Activated T-helper 1 cell treated with anti-CD3 and anti-CD28 coated beads, Interleukin-2, amount 50 U/mL, for 16 hours (primary cell): ENCODE data around the gene NR2F1-AS1.

Experiments
- DNase-seq, 2 donors: peaks; one replicate each; pipeline ENCODE4 v3.0.0-alpha.2; 2020; ENCODE audit warnings: low read depth in 1 of 2, low spot score in 1 of 2

NR2F1-AS1 gene

DNA sequence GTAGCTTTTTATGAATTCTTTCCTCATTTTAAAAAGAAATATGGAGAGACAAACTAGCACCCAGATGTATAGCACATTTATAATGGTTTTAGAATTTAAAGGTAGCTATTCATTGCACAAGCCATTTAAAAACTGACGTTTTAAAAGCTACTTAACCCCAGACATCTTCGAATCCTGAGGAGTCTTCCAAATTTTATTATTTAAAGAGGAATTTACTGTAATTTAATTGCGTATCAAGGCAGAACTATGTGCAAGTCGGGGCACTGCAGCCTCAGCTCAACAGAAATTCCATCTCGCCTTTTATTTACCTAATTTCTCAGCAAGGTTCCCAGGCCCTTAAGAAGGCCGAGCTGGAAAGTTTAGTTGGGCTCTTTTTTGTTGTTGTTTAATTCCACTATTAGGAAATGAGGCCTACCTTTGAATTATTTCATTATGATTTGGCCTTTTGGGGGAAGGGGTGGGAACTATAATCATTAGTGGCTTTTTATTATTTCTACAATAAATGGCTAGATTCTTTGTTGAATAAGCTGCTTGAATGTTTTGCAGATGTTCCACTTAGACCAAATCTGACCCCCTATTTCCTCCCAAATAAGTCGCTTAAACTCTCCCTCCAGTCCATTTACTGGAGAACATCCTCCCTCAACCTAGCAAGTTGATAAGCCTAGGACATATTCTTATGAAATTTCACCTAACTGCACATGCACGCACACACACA is 22.2 kb upstream of the NR2F1-AS1 start:
- no peak for DNase-seq

DNA sequence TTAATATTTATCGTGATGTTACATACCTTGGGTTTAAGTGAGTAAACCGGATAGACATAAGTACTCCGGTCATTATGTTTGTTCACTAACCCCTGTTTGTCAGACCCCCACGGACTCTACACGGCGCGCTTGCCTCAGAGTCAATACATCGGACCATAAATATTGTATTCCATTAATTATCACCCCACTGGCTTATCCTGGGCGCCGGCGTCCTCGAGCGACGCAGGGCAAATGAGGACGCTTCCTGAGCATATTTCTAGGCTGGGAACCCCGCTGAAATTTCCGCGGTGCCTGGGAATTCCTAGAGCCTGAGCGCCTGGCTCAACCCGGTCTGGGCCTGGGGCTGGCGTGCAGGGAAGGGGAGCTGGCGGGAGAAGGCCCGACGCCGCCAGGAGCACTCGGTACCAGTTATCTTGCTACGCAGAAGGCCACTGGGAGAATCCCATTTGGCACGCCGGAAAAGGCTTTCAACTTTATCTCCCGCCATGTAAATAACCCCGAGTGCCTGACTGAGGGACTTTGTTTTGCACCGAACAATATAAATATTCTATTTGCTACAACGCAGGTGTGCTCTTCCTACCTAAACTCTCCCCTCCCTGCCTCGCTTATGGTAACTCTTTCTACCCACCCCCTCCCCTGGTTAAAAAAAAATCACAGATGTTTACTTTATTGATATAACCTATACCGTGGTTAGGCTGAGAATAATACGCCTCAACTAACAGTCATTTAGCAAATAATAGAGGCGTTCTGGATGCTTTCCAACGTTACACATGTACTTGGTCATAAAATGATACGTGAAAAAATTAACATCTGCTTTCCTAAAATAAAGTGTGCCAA is 21.4 kb upstream of the NR2F1-AS1 start:
- no peak for DNase-seq

DNA sequence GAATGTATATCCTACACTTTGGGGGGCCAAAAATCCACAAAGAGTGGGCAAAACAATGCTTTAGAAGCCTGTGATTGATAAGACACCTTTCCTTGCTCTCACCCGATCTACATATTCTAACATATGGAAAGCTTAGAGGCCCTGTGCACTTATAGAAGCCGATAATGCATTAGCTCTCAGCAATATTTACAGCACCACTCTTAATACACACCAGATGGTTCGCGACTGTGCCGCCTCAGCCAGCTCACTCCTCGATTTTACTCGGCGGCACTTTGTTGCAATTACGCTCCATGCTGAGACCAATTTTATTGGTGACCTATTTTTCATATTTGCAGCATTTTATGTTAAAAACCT is 20.8 kb upstream of the NR2F1-AS1 start:
- no peak for DNase-seq

DNA sequence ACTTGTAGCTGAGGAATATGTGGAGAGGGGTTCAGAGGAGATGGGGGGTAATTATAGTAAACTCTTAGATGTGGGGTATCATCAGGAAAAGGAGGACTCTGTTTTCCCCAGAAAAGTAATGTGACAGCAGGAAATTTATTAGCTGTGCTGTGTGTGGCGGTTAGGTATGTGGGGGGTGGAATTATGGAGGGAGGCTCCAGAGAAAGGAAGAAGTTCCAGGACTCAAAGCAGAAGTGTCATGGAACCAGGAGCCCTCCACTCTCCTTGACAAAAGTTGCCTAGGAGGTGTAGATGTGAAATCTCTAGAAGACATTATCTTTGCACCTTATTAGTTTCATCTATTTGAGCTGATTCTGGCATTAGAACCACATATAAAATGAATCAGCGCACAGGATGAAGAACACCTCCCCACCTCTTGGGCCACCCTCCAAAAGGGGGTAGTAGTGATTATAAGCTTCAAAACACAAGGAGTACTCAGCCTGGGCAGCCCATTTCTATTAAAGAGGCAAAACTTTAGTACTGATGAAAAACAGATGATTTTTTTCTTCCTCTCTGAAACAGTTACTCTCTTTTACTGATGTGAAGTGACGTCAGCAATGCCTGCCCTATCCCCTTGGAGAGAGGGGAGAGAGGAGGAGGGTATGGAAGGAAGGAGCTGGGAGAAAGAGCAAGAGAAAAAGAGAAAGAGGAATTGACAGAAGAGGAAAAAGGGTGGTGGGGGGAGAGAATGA is 20.2 kb upstream of the NR2F1-AS1 start:
- no peak for DNase-seq

DNA sequence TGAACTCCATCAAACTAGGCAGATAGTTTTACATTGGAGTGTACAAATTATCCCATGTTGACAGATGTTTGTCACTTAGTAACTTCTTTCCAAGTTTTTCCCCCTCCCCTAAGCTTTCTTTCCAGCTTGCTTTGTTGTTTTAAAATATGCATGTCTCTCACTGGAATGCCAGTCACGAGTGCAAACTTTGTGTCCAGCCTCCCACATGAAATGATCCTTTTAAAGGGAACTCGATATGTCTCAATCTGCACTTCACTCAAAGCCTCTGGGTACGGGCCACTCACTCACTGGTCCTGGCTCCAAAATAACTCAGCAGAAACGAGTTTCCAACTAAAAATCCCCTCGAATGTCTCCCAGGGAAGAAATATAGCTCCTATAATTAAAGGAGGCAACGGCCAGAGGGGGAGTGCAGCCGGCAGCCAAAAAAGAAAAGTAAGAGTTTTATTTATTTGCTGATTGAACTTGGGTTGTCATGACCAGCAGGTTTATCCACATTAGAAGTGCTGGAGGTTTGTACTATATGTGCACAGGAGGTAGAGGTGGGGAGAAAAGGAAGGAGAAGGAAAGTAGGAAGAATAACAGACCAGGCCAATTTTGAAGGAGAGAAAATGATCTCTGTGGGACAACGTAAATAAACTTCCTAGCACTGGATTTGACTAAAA is 19.5 kb upstream of the NR2F1-AS1 start:
- DNase-seq = no peak

DNA sequence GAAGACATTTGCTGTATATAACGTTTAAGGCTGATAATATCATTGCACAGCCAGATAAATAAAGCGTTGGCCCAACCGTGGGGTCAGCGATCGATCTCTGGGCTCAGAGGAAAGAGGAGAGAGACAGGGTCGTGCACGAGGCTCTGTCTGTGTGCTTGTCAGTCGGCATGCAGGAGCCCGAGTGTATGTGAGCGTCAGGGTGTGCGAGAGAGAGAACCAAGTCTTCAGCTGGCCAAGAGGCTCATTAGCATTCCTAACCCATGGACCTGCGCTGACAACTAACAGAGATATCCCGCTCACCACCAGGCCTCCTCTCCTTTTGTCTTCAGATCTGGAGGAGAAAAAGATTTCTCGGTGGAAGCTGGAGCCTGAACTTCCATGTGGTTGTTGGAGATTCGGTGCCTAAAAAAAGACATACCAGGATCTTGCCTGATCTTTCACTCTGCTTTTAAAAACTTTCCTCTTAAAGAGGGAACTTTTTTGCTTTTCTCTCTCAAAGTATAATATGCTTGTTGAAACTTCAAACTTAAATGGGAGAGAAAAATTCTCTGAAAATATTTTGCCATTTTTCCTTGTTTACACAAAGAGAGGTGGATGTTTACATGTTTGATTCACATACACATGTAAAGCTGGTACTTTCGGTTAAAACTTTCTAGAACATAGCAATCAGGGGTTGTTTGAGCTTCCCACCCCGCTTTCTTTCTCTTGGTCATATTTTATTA is 18.5 kb upstream of the NR2F1-AS1 start:
- DNase-seq = no peak

DNA sequence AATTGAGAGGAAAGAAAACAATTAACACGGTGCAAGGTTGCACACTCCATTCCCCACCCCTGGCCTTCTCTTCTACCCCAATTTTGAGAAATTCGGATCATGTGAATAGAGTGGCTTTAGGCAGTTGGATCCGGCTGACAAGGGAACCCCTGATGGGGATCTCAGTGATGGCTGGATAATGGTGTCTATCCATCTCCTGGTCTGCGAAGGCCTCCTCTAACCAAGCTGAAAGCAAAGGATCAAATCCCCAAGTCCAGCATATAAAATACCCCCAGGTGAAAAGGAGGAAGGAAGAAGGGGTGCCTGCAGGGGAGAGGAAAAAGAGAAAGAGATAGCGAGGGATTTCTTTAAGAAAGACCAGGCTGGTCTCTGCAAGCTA is 18.0 kb upstream of the NR2F1-AS1 start:
- no peak for DNase-seq

DNA sequence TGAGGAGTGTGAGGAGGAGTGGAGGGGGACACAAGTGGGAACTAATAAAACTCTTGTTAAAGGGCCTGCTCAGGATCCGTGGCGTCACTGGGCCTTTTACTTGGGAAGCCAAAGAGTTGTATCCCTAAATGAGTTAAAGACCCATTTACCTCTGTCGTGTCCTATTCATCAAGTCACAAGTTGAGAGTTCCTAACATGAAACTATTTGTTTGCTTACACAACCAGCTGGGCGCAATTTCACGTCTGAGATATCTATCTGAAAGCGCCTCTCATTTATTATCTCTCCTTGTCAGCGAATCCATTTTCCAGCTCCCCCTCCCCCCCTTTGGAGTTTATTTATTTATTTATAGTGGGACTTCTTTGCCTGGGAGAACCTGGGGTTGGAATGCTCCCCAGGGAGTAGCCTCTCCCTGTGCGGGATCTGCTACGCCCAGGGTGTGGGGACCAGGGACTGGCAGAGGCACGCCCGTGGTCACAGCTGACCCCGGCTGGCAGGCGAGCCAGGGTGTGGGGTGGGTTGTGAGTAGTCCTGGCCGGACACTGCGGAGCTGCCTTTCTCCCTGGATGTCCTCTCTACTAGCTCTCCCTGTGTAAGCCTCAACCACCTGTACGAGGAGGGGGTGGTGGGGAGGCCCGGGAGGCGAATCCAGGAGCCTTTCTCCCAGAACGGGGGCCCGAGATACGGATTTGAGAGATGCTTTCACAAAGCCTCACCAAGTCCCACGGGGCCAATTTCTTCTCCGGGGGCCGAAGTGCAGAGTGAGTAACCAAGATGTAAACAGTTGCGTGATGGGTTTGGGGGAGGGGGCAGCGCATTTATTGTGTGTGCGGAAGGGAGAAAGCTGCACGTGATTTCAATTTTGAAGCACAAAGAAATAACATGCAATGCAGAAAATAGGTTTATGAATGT is 17.3 kb upstream of the NR2F1-AS1 start:
- DNase-seq = no peak

DNA sequence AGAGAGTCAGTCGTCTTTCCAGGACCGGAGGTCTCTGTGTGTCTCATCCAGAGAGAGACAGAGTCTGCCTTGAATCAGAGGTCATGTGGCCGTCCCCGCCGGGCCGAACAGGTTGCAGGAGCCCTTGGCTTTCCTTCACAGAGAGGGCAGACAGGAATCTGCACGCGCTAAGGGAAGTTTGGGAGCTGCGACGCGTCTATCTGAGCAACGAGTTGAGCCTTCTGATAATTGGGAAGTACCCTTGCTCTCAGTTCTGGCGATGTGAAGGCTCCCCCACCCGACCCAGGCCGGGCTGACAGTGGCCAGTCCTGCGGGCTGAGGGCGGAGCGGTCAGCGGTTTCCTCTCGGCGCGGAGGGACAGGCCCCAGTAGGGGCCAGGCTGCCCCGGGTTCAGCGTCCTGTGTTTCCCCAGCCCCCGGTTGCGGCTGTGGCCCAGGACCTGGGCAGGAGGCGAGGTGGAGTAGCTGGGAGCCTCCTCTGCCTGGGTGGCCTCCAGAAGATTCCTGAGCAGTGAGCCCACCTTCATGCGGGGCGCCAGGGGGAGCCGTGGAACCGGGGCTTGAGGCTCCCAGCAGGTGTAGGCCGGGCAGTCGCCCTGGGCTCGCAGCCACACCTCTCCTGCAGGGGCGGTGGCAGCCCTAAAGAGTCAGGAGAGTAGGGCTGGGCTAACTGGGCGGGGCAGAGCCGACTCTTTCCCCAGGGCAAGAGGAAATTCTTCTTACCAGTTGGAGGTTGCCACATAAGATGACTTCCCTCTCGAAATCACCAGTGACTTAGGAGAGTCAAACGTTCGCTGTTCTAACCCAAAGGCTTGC is 15.9 kb upstream of the NR2F1-AS1 start:
- DNase-seq = no peak

DNA sequence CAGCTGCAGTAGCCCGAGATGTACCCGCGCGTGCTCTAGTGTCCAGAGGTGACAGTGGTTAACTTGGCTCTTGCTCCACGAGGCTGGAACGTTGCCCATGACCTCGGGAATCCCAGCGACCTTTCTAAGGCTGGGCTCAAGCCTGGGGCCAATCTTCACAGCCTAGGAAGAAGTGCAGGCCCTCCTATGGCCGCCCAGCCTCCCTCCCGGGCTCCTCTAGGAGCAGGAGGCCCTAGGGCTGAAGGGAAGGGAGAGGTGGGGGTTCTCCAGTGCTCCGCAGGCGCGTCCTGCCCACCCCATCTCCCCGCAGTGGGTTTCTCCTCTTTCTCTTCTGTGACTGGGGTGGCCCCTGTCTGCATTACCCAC is 15.3 kb upstream of the NR2F1-AS1 start:
- no peak for DNase-seq

DNA sequence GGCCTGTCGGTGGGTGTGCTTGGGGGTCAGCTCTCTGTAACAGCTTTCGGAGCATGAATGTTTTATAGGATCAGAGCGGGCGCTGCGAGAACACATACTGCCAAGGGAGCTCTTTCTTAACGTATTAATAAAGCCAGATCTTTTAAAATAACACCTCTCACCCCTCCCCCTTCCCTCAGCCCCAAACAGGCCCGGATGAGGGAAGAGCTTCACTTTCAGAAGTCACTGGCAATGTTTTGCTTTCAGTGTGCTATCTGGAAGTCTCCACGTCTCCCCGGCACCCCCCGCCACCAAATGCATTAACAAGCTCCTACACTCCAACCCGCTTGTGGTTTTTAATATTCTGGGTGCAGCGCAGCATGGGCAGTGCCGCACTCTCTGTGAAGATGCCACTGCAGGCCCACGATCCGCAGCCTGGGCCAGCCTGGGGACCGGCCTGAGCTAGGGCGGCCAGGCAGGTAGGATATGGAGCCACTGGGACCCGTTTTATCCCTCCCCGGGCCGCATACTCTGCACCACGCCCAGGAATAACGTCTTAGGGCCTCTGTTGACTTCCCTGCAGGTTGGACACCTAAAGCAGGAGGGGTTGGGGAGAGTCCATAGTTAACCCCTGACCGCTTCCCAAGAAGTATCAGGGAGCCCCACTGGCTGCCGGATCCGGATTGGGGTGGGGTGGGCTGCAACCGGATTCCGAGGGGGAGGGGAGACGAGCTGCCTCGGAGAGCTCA is 14.6 kb upstream of the NR2F1-AS1 start:
- no peak for DNase-seq

DNA sequence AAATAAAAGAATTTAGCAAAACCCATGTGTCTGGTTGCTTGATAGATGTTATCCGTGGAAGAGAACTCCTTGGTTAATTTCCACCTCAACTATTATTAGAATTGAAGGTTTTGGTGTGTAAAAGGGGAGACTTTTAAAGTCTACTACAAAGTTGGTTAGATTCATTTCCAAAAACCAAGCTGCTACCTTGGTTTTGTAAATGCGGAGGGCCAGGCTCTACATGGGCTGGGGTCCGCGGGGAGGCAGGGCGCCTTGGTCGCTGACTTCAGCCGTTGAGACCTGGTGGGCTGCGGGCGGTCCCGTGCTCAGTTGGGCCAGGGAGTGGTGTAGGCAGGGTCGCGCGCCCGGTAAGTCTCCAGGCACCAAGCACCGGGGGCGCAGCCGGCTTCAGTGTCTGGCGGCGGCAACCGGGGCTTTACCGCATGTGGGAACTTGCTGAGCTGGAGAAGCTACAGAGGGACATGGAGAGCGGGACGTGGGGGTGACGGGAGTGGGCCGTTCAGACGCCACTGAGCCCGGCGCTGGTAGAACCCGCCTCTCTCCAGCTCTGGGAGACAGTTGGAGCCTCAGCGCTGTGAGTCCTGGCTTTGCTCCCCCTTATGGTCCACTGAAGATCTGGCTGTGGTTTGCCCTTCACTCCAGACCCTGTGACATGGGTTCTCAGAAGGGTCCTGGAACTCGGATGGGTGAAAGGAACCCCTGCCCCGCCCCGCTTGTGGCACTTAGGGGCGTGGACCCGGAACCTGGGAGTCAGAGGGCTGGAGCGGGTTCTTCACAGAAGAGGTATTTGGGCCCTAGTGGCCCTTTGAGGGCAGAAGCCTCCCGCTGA is 13.8 kb upstream of the NR2F1-AS1 start:
- no peak for DNase-seq

DNA sequence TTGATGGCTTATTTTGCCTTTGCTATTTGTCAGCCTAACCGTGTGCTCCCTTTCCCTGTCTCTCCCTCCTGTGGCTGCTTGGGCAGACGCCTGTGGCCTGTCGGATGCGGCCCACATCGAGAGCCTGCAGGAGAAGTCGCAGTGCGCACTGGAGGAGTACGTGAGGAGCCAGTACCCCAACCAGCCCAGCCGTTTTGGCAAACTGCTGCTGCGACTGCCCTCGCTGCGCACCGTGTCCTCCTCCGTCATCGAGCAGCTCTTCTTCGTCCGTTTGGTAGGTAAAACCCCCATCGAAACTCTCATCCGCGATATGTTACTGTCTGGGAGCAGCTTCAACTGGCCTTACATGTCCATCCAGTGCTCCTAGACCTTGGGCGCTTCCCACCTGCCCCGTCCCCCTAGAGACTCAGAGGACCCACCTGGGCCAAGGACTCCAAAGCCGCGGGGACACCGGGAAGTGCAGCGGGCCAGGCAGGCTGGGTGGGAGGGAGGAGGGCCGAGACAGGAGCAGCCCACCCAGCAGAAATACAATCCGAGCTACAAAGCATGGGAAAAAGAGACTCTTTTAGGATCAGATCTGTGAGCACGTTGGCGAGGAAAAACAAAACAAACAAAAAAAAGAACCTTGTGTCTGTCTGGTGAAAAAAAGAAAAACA is 12.6 kb upstream of the NR2F1-AS1 start:
- no peak for DNase-seq

DNA sequence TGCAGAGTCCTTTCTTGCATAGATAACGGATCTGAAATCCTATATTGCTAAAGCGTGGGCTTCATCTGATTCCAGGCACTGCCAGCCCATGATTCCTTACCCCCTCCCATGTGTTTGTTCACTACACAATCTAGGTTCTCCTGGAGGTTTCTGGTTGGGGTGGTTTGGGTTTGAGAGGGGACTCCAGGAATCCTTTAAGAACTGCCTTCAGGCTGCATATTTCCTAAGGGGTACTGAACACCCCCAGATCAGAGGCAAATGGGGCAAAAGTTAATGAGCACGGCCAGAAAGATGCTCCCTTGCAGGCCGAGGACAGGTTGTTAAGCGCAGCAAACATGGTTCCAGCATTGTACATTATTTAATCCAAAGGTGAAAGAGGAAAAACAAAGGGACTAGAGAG is 11.9 kb upstream of the NR2F1-AS1 start:
- DNase-seq = no peak

DNA sequence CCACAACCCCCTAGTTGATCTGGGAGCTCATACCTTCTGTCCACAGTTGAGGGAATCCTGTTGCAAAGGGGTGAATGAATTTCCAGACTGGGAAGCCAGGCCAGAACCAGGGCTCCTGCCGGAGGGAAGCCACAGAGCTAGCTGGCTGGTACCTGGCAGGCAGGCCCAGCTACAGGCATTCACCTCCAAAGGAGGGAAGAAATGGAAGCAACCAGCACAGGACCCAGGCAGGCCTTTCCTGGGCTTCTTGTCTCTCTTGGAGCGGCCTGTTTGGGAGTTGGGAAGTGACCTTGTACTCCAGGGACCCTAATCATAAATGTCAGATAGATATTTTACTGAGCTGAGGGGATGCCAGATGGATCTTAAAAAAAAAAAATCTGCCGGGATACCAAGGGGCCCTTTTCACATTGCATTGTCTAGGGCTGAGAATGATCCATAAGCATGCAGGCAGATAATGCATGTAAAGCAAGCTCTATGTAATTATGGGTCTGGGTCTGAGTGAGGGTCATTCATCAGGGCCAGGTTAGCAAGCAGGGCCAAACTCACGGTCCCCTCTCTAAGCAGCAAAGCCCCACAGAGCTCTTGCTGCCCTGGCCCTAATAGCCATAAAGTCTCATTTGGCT is 10.4 kb upstream of the NR2F1-AS1 start:
- DNase-seq = no peak

DNA sequence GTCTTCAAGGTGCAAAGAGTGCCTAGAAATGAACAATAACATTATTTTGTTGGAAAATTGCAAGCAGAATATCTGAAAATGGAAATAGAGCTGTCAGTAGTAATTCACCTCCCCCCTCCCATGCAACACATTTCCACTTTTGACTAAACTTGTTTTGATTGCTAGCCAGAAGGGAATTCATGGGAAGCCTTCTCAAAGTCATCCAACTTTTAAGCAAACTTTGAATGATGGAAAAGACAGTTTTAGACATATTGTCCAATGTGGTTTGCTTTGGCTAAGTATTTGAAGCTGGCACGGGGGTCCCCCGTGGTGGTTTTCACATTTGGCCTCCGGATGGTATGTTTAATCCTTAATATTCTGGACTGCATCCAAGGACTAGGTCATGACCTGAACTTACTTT is 9.5 kb upstream of the NR2F1-AS1 start:
- no peak for DNase-seq

DNA sequence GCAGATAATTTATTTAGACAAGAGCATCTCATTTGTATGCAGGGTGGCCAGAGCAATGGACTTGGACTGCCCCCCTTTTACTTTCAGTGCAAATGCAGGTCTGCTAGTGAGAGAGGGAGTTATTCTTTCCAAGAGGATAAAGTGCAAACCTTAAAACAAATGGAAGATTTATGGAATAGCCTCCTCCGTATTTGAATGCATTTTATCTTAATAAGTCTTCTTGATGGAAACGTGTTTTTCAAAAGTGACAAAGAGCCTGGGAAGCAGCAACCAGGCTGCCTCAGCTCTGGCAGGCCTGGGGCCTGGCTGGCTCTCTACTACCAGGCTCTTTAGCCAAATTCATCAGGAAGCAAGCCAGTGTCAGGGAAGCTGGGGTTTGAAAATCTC is 8.8 kb upstream of the NR2F1-AS1 start:
- DNase-seq = no peak
